ENCODE measurements around the gene PCCA. TPM values are rescaled to one million over a fixed set of nuclear protein-coding genes. Genes with fewer than 3 reads are reported as not detected.
"Not testable (repeated sequence)": the region's sequence is repeated elsewhere in the genome, so short reads cannot be mapped to it uniquely, and the experiment has no call there.

The PCCA gene
- total RNA-seq, 1 experiment from 2014 or later: 52.8 TPM

DNA sequence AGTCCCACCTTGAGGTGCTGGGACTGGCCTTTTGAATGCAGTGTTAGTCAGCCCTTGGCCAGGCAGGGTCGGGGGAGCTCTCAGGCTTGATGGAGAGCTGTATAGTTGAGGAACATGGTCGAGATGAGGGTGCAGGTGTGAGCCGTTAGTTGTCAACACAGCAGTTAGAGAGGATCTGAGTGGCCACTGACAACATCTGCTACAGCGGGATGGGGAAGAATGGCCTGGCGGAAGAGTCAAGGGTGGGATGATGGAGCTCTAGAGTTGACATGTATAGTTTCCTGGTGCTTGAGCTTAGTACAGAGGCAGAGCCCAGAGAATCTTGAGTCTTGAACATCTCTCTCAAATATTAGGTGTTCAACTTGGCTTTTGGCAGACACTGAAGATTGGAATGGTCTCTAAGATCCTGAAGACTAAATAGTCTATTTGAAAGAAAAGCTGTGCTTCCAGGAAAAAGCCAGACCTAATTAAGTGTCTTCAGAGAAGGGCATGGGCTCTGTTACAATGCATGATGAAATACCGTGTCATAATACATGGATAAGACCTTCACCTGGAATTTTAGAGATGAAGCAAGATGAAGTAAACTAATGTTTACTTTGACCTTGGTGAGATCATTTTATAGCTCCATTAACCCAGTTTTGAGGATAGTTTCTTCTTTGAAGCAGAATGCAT is 9.7 kb downstream of the PCCA start:
- CTCF ChIA-PET: no interaction called here
- peak; percentile 85 for TF ChIP-seq GABPB1 (CRISPR knock-in tag; IDR thresholded peaks at IDR 0.05)
- no peak for TF ChIP-seq HMGA2 (CRISPR knock-in tag; IDR thresholded peaks at IDR 0.05)
- H3K4me3 Mint-ChIP-seq: no peak overlapping the region

DNA sequence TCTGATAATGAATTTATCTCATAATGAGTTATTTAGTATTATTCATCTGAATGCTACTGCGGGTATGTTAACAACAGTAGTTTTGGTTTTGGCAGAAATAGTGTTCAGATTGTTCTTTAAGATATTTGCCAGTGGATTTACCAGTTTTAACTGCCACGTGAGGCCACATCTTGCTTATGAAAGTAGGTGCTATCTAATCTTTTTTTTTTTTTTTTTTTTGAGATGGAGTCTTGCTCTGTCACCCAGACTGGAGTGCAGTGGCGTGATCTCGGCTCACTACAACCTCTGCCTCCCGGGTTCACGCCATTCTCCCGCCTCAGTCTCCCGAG is 10.2 kb downstream of the PCCA start:
- H3K27me3 Mint-ChIP-seq (ENCODE audit: low read depth); H3K27ac Mint-ChIP-seq; CTCF ChIA-PET; H3K9me3 Mint-ChIP-seq; ATAC-seq; H3K4me3 Mint-ChIP-seq; DNase-seq (ENCODE audit: low spot score): not testable (repeated sequence)
- POLR2A ChIA-PET: interaction anchor here (0.7 to 2.0 kb wide), 2 partner anchors 10 to 434 kb away, joined by 3 to 11 read pairs; partner anchors contain the start of gene PCCA
- peaks cover 28% of the 10 kb centered on the region for H3K4me1 Mint-ChIP-seq
- H3K36me3 Mint-ChIP-seq: peaks cover 18% of the 10 kb centered on the region

More for the DNA sequence above, 9.7 kb downstream of the PCCA start:
- Mint-ChIP-seq H3K27ac (peak overlapping the region; percentile 3), H3K9me3 (peaks cover 5% of the 10 kb centered on the region), H3K27me3 (ENCODE audit: low read depth) (no peaks in the 10 kb centered on the region), H3K36me3 (peaks cover 14% of the 10 kb centered on the region), H3K4me1 (peaks cover 28% of the 10 kb centered on the region)
- ATAC-seq (no peak), DNase-seq (ENCODE audit: low spot score) (no peak)
- POLR2A ChIA-PET: interaction anchor here (0.5 to 2.0 kb wide), 2 partner anchors 9 to 96 kb away, joined by 3 to 11 read pairs; partner anchors contain the start of gene PCCA

DNA sequence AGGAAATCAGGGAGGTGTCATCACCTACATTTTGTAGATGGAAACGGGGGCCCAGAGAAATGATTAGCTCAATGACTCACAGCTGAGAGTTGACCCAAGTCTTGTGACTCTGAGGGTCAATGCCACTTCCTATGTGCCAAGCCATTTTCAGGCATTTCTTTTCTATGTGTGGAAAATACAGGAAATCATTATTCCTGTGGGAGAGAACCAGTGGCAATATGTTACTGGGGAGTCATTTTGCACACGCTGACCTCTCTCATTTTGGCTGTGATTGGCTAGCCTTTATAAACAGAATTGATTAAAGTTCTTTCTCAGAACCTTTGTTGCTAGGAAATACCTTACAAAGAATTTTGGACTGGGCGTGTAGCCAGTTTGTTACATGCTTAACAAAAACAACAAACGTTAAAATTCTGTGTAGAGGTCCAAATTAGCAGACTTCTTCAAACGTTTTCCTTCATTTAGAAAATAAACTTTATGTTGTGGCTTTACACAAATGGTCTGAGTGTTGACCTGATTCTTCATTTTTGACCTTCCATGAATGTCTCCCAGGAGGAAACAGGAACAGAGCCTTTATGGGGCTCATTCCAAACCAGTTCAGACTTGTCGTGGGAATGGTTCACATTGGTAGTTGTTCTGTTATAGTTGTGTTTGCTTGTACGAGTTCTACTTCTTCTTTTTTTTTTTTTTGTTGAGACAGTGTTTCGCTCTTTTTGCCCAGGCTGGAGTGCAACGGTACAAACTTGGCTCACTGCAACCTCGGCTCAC is 11.4 kb downstream of the PCCA start:
- ATAC-seq (no peak), DNase-seq (ENCODE audit: low spot score) (no peak)
- Mint-ChIP-seq H3K27me3 (ENCODE audit: low read depth) (no peaks in the 10 kb centered on the region), H3K4me1 (peaks cover 26% of the 10 kb centered on the region), H3K27ac (peak overlapping the region; percentile 50), H3K9me3 (no peaks in the 10 kb centered on the region), H3K4me3 (no peak overlapping the region), H3K36me3 (peaks cover 20% of the 10 kb centered on the region)
- TF ChIP-seq SMAD3 (CRISPR knock-in tag; IDR thresholded peaks at IDR 0.05; ENCODE audit: borderline replicate concordance) (no peak), ZNF416 (CRISPR knock-in tag; IDR thresholded peaks at IDR 0.05) (no peak), ELF4 (CRISPR knock-in tag; IDR thresholded peaks at IDR 0.05; ENCODE audit: low read depth) (no peak), PRRX2 (CRISPR knock-in tag; IDR thresholded peaks at IDR 0.05) (no peak), ZNF671 (CRISPR knock-in tag; IDR thresholded peaks at IDR 0.05) (no peak), NR1H2 (CRISPR knock-in tag; IDR thresholded peaks at IDR 0.05) (no peak)
- TF ChIP-seq, protein P1, sequence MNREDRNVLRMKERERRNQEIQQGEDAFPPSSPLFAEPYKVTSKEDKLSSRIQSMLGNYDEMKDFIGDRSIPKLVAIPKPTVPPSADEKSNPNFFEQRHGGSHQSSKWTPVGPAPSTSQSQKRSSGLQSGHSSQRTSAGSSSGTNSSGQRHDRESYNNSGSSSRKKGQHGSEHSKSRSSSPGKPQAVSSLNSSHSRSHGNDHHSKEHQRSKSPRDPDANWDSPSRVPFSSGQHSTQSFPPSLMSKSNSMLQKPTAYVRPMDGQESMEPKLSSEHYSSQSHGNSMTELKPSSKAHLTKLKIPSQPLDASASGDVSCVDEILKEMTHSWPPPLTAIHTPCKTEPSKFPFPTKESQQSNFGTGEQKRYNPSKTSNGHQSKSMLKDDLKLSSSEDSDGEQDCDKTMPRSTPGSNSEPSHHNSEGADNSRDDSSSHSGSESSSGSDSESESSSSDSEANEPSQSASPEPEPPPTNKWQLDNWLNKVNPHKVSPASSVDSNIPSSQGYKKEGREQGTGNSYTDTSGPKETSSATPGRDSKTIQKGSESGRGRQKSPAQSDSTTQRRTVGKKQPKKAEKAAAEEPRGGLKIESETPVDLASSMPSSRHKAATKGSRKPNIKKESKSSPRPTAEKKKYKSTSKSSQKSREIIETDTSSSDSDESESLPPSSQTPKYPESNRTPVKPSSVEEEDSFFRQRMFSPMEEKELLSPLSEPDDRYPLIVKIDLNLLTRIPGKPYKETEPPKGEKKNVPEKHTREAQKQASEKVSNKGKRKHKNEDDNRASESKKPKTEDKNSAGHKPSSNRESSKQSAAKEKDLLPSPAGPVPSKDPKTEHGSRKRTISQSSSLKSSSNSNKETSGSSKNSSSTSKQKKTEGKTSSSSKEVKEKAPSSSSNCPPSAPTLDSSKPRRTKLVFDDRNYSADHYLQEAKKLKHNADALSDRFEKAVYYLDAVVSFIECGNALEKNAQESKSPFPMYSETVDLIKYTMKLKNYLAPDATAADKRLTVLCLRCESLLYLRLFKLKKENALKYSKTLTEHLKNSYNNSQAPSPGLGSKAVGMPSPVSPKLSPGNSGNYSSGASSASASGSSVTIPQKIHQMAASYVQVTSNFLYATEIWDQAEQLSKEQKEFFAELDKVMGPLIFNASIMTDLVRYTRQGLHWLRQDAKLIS (CRISPR knock-in tag; IDR thresholded peaks at IDR 0.05; ENCODE audit: borderline replicate concordance): no peak
- TF ChIP-seq, protein P2, sequence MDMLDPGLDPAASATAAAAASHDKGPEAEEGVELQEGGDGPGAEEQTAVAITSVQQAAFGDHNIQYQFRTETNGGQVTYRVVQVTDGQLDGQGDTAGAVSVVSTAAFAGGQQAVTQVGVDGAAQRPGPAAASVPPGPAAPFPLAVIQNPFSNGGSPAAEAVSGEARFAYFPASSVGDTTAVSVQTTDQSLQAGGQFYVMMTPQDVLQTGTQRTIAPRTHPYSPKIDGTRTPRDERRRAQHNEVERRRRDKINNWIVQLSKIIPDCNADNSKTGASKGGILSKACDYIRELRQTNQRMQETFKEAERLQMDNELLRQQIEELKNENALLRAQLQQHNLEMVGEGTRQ (CRISPR knock-in tag; IDR thresholded peaks at IDR 0.05): no peak
- TF ChIP-seq, protein P3, sequence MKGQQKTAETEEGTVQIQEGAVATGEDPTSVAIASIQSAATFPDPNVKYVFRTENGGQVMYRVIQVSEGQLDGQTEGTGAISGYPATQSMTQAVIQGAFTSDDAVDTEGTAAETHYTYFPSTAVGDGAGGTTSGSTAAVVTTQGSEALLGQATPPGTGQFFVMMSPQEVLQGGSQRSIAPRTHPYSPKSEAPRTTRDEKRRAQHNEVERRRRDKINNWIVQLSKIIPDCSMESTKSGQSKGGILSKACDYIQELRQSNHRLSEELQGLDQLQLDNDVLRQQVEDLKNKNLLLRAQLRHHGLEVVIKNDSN (CRISPR knock-in tag; IDR thresholded peaks at IDR 0.05): no peak
- CTCF ChIA-PET: no interaction called here
- POLR2A ChIA-PET: no interaction called here

DNA sequence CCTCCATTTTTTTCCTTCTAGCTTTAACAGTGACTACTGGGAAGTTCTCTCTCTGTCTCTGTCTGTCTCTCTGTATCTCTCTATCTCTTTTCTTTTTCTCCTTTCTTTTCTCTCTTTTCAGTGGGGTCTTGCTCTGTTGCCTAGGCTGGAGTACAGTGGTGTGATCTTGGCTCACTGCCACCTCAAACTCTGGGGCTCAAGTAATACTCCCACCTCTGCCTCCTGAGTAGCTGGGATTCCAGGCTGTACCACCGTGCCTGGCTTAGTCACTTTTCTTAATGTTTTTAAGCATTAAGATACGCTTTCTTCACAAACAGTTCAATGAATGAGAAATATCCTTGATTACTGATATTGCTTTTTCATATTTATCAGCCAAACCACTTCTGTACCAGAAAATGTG is 13.1 kb downstream of the PCCA start:
- ChIA-PET CTCF (interaction anchor here (0.6 kb wide), 1 partner anchor 9 kb away, joined by 3 read pairs; no protein-coding TSS in a partner anchor), POLR2A (no interaction called here)
- Mint-ChIP-seq H3K4me3 (no peak overlapping the region), H3K9me3 (no peaks in the 10 kb centered on the region), H3K27me3 (ENCODE audit: low read depth) (no peaks in the 10 kb centered on the region), H3K27ac (peak overlapping the region; percentile 62), H3K4me1 (peaks cover 21% of the 10 kb centered on the region), H3K36me3 (peaks cover 17% of the 10 kb centered on the region)
- DNase-seq (ENCODE audit: low spot score): no peak
- ATAC-seq: no peak
- TF ChIP-seq FOXJ3 (CRISPR knock-in tag; IDR thresholded peaks at IDR 0.05; ENCODE audit: borderline replicate concordance) (no peak), ZNF121 (CRISPR knock-in tag; IDR thresholded peaks at IDR 0.05) (no peak), SOX15 (CRISPR knock-in tag; IDR thresholded peaks at IDR 0.05) (no peak), TEAD4 (CRISPR knock-in tag; IDR thresholded peaks at IDR 0.05) (no peak), ZNF138 (CRISPR knock-in tag; conservative IDR thresholded peaks at IDR 0.05) (no peak), ZNF219 (CRISPR knock-in tag; IDR thresholded peaks at IDR 0.05; ENCODE audit: borderline replicate concordance) (no peak), GRHL2 (CRISPR knock-in tag; IDR thresholded peaks at IDR 0.05; ENCODE audit: insufficient replicate concordance, severe bottlenecking) (no peak), NFYB (CRISPR knock-in tag; conservative IDR thresholded peaks at IDR 0.05; ENCODE audit: low read depth) (no peak), NR1H2 (CRISPR knock-in tag; IDR thresholded peaks at IDR 0.05) (no peak)
- TF ChIP-seq, protein P4, sequence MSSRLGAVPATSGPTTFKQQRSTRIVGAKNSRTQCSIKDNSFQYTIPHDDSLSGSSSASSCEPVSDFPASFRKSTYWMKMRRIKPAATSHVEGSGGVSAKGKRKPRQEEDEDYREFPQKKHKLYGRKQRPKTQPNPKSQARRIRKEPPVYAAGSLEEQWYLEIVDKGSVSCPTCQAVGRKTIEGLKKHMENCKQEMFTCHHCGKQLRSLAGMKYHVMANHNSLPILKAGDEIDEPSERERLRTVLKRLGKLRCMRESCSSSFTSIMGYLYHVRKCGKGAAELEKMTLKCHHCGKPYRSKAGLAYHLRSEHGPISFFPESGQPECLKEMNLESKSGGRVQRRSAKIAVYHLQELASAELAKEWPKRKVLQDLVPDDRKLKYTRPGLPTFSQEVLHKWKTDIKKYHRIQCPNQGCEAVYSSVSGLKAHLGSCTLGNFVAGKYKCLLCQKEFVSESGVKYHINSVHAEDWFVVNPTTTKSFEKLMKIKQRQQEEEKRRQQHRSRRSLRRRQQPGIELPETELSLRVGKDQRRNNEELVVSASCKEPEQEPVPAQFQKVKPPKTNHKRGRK (CRISPR knock-in tag; IDR thresholded peaks at IDR 0.05; ENCODE audit: borderline replicate concordance): no peak
- TF ChIP-seq, protein P5, sequence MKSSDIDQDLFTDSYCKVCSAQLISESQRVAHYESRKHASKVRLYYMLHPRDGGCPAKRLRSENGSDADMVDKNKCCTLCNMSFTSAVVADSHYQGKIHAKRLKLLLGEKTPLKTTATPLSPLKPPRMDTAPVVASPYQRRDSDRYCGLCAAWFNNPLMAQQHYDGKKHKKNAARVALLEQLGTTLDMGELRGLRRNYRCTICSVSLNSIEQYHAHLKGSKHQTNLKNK (CRISPR knock-in tag; IDR thresholded peaks at IDR 0.05): no peak
